Islet precursor cell (in vitro differentiated cells): ENCODE results near the gene PATJ.
A peak's percentile ranks its signal among the peaks of the same experiment; 100 is the strongest.
"Not testable (repeated sequence)": the region's sequence is repeated elsewhere in the genome, so short reads cannot be mapped to it uniquely, and the experiment has no call there.

Source experiments
- DNase-seq: peaks from one replicate; pipeline ENCODE4 v3.0.0-alpha.2; 2018

Gene PATJ

GRCh38 chr1:61819421-61819820 is 77.1 kb downstream of the PATJ start:
- DNase-seq = no peak

DNA sequence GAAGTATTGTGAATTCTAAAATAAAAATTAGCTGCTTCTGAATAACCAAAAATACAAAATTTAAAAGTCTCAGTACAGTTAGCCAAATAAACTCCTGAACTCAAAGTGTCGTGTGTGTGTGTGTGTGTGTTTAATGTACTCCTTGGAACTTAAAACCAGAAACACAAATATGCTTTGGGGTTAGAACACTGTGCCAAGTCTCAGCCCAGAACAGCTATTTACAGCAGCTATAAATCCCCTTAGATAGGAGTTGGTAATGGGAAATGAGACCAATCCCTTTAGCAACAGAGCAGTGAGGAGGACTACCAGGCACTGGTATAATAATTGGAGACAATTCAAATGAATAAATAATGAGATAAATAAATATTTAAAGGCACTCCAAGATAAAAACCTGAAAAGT is 83.1 kb downstream of the PATJ start:
- no peak for DNase-seq

DNA sequence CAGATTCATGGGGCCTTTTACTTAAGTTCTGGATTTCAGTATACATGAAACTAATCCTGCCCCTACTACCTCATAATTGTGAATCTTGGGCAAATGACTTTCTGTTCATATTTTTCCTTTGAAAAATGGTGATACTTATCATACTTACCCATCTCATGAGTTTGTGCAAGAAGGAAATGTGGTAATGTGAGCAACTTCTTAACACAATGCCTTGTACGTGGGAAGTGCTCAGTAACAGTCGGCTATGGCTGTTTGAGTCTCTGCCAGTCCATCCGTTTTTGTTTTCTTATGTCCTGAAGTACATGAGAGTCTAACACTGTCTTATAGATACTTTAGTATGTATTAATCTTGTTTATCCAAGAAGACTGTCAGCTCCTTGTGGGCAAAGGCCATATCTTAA is 86.5 kb downstream of the PATJ start:
- no peak for DNase-seq

DNA sequence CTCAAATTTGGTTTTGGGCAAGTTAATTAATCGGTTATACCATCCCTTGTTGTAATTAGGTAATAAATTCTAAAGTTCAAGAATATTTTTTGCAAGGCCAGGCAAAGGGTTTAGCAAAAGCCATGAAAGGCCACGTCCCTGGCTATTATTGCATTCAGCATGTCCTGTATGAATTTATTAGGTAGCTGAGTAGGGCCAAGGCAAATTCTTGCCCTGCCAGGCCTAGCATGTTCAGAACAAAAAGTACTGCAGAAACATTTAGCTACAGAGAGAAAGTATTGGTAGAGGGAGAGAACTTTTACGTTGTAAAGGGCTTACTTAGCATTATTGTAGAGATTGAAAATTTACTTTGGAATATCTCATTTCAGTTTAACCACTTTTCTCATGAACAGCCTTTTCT is 94.4 kb downstream of the PATJ start:
- DNase-seq = no peak

GRCh38 chr1:61837607-61838006 is 95.3 kb downstream of the PATJ start:
- DNase-seq = not testable (repeated sequence)

GRCh38 chr1:61839679-61840078 is 97.4 kb downstream of the PATJ start:
- no peak for DNase-seq

- no peak for DNase-seq
These were observed 99.8 kb downstream of the PATJ start for GRCh38 chr1:61842036-61842435.

- DNase-seq = no peak
These were observed 100.7 kb downstream of the PATJ start for GRCh38 chr1:61842863-61843514.

DNA sequence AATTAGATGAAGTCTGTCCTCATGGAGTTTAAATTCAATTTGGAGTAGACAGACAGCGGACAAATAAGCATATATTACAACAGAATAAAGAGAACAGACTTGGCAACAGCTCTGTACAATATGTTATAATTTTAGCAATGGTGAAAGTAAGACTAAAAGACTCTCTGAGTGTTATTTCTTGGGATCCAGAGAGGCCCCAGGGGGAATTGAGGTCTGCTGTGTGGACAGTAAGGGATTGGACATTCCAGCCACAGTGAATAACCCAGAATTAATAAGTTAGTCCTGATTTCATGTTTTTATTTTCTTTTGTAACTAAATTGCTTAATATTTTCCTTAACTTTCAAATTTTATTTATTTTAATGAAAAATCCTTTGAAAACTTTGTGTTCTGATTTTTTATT is 101.7 kb downstream of the PATJ start:
- DNase-seq = no peak

GRCh38 chr1:61844664-61845063 is 102.4 kb downstream of the PATJ start:
- not testable (repeated sequence) for DNase-seq

GRCh38 chr1:61851235-61851634 is 109.0 kb downstream of the PATJ start:
- DNase-seq = no peak

DNA sequence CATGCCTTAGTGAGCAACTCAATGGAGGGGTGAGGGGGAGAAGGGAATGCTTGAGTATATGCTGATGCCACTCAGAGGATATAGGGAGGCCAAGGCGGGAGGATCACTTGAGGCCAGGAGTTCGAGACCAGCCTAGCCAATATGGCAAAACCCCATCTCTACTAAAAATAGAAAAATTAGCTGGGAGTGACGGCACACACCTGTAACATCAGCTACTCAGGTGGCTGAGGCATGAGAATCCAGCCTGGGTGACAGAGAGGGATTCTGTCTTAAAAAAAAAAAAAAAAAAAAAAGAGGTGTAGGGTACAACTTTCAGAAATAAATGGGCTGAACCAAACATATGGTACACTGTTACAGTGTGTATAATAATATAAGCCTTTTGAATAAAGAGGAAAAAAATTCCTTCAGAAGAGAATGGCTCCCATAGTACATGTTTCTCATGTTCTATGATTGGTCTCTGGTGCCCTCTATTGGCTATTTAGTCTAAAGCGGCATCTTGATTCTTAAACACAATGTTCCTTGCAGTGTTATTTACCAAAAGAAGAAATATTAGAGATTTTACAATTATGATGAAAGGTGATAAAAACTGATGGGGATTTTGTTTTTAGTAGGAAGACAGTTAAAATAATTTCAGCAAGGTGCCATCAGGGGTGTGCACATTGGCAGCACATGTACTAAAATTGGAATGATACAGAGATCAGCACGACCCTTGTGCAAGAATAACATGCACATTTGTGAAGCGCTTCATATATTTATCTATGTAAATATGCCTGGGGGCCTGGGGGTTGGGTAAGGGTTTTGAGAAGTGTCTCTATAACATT is 109.8 kb downstream of the PATJ start:
- no peak for DNase-seq

DNA sequence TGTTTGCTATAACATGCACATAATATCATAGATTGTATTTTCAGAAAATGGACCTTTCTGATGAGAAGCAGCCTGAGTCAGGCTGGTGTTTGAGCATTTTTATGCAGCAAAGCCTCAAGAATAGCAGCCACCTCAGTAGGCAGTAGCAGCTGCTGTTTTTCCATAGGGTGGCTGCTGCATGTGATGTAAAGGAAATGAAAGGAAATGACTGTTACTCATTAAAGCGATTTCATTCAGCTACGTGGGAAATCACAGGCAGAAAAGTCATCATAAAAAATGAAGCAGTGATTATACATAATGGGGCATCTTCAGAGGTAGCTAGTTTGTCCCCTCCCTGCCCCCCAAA is 110.4 kb downstream of the PATJ start:
- no peak for DNase-seq

- DNase-seq = no peak
These were observed 111.3 kb downstream of the PATJ start for GRCh38 chr1:61853583-61853982.

DNA sequence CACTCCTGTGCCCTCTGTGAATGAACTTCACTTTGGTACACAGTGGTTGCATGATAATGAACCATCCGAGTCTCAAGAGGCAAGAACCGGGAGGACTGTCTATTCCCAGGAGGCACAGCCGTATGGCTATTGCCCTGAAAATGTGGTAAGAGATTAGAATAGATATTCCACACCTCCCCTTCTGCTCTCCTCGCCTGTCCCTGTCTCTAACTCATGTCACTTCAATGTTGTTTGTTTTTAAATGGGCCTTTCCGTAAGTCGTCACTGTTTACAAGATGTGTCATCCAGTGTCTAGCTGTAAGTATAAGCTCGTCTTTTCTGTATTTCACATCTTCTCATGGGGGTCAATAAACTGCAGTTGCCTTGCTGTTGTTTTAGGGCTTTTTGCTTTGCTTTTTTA is 122.2 kb downstream of the PATJ start:
- DNase-seq = no peak

- no peak for DNase-seq
These were observed 123.5 kb downstream of the PATJ start for GRCh38 chr1:61865646-61866220.

- DNase-seq = no peak
These were observed 127.4 kb downstream of the PATJ start for GRCh38 chr1:61869691-61870109.

DNA sequence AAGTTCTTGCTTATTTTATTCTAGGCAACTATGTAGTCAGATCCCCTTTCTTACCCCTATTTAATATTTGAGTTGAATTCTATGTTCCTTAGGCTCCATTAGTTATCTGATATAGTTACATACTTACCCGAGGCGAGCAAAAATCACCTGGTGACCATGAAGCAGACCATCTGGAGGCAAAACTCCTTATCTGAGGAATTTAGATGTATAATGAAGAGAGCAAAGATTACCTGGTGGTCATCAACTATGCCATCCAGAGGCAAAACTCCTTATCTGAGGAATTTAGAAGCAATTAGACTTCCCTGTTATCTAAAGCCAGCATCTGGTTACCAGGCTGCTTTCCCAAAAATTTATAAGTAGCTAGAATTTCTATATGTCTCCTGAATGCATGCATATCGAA is 129.9 kb downstream of the PATJ start:
- no peak for DNase-seq

DNA sequence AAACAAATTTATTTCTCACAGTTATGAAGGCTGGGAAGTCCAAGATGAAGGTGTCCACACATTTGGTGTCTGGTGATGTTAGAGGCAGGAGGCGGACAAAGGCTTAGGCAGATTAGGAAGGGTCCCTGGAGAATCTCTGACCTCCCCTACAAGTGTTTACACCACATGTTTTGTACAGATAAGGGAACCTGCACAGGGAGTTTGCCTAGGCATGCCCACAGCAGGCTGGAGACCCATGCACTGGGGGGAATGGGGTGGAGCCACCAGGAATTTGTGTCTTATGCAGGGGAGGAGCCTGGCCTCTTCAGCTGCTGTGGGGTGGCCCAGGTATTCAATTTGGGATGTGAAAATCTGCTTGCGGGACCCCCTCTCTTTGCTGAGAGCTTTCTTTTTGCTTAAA is 131.3 kb downstream of the PATJ start:
- DNase-seq = peak; percentile 89

GRCh38 chr1:61873994-61874393 is 131.7 kb downstream of the PATJ start:
- DNase-seq = no peak

DNA sequence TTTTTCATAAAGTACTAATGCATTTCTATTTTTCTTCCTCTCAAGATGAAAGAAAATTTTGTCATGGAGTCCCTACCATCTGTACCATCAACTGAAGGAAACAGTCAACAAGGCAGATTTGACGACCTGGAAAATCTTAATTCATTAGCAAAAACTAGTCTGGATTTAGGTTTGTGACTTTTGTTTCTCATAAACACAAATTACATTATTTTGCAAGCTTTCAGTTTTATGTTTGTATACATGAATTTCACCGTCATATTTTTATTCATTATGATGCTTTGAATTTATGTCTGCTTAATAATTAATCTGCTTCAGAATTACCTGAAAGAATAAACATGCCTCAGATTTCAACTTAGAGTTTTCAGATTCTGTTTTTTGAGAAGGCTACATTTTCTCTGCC is 132.9 kb downstream of the PATJ start:
- DNase-seq = no peak

GRCh38 chr1:61879887-61880474 is 137.7 kb downstream of the PATJ start:
- not testable (repeated sequence) for DNase-seq

DNA sequence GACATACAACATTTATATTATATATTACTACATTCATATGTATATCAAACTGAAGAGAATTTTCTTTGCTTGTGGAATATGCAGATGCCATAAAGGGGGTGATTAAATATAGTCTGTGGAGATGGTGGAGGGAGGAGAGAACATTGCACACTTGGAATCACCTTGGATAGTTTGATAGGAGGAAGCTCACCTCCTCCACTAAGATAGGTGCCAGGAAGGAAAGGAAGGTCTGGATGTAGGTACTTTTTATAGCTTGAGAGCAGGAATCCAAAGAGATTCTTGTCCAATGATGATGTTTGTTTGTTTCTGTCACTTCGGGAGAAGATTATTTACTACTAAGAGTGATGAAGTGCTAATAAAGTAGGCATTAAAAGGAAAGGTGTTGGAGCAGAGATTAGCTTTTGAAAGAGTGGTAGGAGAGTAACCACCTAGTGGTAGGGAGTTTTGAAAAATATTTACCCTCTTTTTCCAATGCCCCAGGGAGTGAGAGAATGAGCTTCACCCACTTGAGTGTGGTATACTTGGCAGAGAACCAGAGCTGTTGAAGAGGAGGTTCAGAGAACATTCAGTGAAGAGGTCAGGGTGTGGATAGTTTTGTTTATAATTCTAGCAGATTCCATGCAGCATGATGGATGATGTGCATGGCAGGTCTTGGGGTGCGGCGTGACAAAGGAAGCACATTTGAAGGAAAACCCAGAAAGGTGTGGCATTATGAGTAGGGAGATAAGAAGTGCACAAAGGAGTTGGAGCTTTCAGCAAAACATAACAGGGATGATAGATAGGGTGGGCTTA is 145.0 kb downstream of the PATJ start:
- DNase-seq = no peak
